Activated naive CD8-positive, alpha-beta T cell (primary cell): Measurements from ENCODE around the gene RNASE13.
"Not testable (repeated sequence)": the region's sequence is repeated elsewhere in the genome, so short reads cannot be mapped to it uniquely, and the experiment has no call there.

Experiments
- H3K27ac Mint-ChIP-seq: one replicate; pipeline ENCODE4 v1.8.0; 2021; ENCODE audit warnings: mixed read lengths
- H3K27me3 Mint-ChIP-seq: one replicate; pipeline ENCODE4 v1.8.0; 2021; ENCODE audit warnings: mixed read lengths
- H3K36me3 Mint-ChIP-seq: one replicate; pipeline ENCODE4 v1.8.0; 2021; ENCODE audit warnings: mixed read lengths
- H3K4me1 Mint-ChIP-seq: one replicate; pipeline ENCODE4 v1.8.0; 2021; ENCODE audit warnings: low read depth, mixed read lengths
- H3K4me3 Mint-ChIP-seq: one replicate; pipeline ENCODE4 v1.8.0; 2021; ENCODE audit warnings: mild to moderate bottlenecking, mixed read lengths
- H3K9me3 Mint-ChIP-seq: one replicate; pipeline ENCODE4 v1.8.0; 2021; ENCODE audit warnings: low read depth, mixed read lengths

Gene RNASE13

DNA sequence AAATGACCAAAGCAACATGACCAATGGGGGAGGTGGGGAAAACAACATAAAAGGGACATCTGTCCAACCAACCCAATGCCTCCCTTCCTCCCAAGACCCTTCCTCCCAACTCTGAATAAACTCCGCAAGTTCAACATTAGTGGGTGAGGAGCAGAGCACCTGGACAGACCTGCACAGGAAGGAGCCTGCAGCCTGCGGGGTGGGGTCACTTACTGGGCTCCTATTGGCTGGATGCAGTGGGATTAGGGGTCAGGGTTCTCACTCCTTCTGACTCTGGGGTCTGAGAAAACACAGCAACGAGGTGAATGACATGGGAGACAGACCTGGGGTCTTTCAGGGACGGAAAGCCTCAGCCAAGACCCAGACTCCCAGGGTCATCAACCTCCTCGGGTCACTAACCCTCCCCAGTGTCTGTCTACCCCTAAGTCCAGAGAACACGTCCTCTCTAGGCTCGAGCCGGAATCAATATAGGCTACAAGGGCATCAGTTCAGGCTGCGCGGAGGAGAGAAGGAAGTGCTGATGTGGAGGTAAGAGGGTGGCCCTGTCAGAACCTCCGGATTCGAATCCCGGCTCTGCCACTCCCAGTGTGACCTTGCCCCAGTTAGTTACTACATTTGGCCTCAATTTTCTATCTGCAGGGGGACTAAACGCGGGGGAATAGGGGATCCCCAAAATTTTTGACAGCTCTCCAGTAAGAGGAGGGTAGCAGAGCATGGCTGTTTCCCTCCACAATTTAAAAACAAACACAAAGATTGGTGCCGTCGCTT is 10.6 kb downstream of the RNASE13 start:
- no peaks in the 10 kb centered on the region for H3K27me3 Mint-ChIP-seq
- H3K4me1 Mint-ChIP-seq, result peaks cover 19% of the 10 kb centered on the region
- no peaks in the 10 kb centered on the region for H3K9me3 Mint-ChIP-seq
- H3K4me3 Mint-ChIP-seq, result peak overlapping the region; percentile 89
- no peak overlapping the region for H3K27ac Mint-ChIP-seq
- no peaks in the 10 kb centered on the region for H3K36me3 Mint-ChIP-seq

DNA sequence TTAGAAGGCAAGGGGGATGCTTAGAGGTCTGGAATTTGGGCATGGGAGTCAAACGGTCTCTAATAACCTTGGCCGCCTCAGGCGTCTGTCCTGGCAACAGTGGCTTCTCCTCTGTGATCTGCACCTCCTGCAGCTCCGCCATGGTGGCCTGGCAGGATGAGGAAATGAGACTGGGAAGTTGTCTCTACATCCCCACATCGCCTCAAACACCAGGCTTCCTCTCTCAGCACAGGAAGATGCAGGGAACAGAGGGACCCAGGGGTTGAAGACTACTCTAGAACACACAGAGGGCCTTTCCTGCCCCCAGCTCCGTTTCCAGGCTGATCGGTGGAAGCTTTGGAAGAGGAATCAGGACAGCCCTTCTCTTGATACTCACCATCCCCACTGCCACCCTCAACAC is 11.4 kb downstream of the RNASE13 start:
- Mint-ChIP-seq H3K27ac (no peak overlapping the region), H3K4me3 (peak overlapping the region; percentile 89), H3K4me1 (peaks cover 19% of the 10 kb centered on the region), H3K27me3 (no peaks in the 10 kb centered on the region), H3K9me3 (no peaks in the 10 kb centered on the region), H3K36me3 (no peaks in the 10 kb centered on the region)

DNA sequence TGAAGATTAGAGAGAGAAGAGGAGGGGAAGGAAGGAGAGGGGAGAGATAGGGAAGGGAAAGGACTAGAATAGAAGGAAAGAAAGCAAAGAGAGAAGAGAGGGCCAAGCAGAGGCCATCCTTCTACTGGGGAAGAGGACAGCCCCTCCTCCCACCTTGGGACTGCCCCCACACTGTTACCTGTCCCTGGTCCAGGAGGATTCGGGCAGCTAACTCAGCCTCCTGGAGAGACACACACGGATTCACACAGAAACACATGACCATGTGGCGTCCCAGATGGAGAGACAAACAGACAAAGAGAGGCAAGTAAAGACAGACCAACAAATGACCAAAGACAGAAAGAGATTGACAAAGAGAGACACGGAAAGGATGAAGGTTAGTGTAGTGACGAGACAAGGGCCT is 11.9 kb downstream of the RNASE13 start:
- Mint-ChIP-seq H3K27ac (no peak overlapping the region), H3K27me3 (no peaks in the 10 kb centered on the region), H3K9me3 (no peaks in the 10 kb centered on the region), H3K36me3 (no peaks in the 10 kb centered on the region), H3K4me1 (peaks cover 19% of the 10 kb centered on the region), H3K4me3 (peak overlapping the region; percentile 89)

DNA sequence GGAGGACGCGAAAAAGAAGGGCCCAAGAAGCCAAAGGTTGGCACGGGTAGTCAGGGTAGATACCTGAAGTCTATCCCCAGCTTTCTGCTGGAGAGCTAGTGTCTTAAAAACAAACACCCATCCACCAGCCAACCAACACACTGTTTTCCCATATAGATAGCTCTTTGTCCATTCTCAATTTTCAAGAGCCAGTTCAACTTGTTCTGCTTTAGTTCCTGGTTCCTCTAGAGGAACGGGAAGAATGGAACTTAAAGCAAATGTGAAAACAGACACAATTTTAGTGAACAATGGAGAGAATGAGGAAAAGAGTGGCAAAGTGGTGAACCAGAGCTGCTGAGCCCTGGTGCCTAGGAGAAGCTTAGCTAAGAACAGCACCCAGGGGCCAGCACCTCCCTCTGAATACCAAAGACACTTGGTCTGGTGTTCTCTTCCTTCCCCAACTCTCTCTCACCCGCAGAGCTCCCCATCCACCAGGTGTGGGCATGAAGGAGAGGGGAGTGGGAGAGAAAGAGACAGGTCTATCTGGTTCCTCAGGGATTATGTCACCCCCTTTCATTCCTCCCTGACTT is 13.5 kb downstream of the RNASE13 start:
- no peak overlapping the region for H3K27ac Mint-ChIP-seq
- H3K9me3 Mint-ChIP-seq, result no peaks in the 10 kb centered on the region
- H3K27me3 Mint-ChIP-seq, result no peaks in the 10 kb centered on the region
- peaks cover 17% of the 10 kb centered on the region for H3K4me1 Mint-ChIP-seq
- no peaks in the 10 kb centered on the region for H3K36me3 Mint-ChIP-seq
- no peak overlapping the region for H3K4me3 Mint-ChIP-seq

DNA sequence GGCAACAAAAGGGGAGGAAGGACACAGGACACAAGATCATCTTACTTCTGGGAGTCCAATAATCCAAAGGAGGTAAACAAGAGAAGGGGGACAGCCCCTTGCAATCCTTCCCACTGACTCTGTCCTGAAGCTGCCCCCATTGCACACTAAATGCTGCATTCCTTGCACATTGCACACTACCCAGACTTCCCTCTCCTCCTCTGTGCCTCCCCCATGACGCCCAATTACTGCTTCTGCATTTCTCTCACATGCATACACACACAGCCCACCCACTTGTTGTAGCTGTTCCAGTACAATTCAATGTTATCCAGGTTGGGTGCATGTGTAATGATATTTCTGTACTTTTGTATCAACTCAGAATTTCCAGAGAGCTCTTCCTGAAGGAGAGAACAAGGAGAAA is 15.2 kb downstream of the RNASE13 start:
- Mint-ChIP-seq H3K27me3 (no peaks in the 10 kb centered on the region), H3K36me3 (no peaks in the 10 kb centered on the region), H3K4me1 (peaks cover 14% of the 10 kb centered on the region), H3K9me3 (no peaks in the 10 kb centered on the region), H3K4me3 (no peak overlapping the region), H3K27ac (no peak overlapping the region)

DNA sequence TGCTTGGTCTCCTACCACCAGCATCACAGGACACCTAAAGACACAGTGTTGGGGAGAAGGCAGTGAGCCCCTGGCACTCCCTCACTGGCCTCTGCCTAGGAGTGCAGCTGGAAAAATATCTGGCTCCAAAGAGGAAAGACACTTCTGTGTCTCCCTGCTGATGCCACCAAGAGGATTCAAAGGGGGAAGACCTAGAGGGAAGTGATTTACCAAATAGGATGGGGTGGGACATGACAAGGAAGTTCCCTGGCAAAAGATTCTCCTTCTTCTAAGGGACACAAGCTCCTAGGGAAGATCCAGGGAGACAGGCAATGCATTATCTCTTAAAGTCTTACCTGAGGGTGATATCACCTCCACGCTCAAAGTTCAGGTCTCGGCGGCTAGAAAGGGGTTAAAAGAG is 15.8 kb downstream of the RNASE13 start:
- peaks cover 8% of the 10 kb centered on the region for H3K4me1 Mint-ChIP-seq
- H3K9me3 Mint-ChIP-seq, result no peaks in the 10 kb centered on the region
- H3K4me3 Mint-ChIP-seq, result no peak overlapping the region
- no peaks in the 10 kb centered on the region for H3K36me3 Mint-ChIP-seq
- no peak overlapping the region for H3K27ac Mint-ChIP-seq
- no peaks in the 10 kb centered on the region for H3K27me3 Mint-ChIP-seq

DNA sequence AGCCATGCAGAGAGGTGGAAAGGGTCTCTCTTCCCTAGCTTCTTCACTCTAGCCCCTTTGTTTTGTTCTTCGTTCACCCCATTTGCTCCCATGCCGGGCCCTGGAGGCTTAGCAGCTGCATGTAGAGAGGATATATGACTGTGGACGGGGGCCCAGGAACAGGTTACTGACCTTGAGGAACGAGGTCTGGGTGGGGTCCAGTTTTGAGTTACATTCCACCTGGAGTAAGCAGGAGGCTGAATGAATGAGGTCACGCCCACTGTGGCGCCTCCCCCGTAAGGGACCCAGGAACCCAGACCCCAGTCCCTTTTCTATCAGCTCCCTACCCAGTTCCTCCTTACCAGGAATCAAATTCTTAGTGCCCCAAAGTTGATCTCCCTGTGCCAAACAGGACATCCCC is 16.3 kb downstream of the RNASE13 start:
- H3K9me3 Mint-ChIP-seq, result no peaks in the 10 kb centered on the region
- no peak overlapping the region for H3K27ac Mint-ChIP-seq
- H3K36me3 Mint-ChIP-seq, result no peaks in the 10 kb centered on the region
- H3K4me3 Mint-ChIP-seq, result no peak overlapping the region
- H3K4me1 Mint-ChIP-seq, result peaks cover 3% of the 10 kb centered on the region
- H3K27me3 Mint-ChIP-seq, result no peaks in the 10 kb centered on the region

DNA sequence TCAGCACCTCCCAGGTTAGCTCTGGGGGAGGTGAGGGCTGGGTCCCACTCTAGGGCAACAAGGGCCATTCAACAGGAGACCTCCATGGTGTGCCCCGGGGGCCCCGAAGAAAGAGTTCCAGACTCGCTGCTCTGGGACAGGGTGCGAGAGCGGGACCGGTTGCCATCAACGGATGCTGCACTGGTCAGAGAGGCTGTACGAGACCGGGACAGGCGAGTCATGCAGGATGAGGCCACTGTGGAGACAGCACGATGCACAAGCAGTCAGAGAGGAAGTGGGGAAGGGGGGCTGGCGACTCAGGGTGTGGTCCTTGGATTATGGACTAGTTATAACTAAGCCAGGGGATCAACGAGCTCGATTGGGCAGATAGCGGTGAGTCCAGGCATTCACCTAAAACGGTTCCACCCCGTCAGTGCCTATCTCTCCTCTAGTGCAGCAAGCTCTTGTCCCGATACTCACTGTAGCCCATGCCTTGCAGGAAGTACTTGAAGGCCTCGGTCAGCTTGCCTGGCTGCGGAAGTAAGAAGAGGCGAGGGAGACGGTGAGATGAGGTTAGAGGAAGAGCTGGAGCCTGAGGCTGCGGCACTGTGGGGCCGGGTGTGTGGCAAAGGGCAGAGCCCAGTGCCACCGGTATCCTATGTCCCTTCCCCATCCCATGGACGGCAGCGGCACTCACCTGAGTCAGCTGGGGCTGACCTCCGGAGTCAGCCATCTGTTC is 16.9 kb downstream of the RNASE13 start:
- no peak overlapping the region for H3K4me3 Mint-ChIP-seq
- H3K4me1 Mint-ChIP-seq, result no peaks in the 10 kb centered on the region
- H3K27me3 Mint-ChIP-seq, result peaks cover 4% of the 10 kb centered on the region
- no peak overlapping the region for H3K27ac Mint-ChIP-seq
- no peaks in the 10 kb centered on the region for H3K36me3 Mint-ChIP-seq
- H3K9me3 Mint-ChIP-seq, result no peaks in the 10 kb centered on the region

DNA sequence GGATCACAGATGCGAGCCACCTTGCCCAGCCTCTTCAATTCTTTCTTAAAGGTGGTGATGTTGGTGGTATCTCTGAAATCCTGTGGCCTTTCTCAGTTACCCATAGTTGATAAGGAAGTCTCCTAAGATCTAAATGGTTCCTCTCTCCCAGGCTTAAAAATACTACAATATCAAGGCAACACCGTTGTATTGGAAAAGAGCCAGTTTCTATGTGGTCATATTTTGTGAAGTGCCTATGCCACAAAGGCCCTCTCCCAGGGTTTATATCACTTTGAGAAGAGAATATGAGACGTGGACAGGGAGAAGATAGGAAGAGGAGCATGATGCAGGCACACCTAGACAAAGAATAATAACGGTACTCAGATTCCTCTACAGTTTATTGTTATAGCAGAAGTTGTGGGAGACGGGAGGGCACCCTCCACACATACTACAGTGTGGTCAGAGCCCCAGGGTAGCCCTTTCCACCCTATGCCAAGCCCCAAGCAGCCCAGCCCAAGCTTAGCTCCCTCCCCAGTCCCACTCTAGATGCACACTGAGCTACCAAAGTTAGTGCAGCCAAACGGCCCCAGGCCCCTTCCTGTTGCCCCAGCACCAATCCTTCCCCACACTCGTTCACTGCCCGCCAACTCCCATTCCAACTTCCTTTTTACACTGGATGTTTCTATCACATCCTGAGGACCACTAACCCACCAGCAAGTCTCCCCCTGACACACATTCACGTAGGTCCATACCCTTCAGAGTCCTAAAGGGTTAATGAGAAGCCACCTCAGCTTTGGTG is 18.0 kb downstream of the RNASE13 start:
- H3K4me1 Mint-ChIP-seq, result no peaks in the 10 kb centered on the region
- H3K36me3 Mint-ChIP-seq, result no peaks in the 10 kb centered on the region
- peaks cover 11% of the 10 kb centered on the region for H3K27me3 Mint-ChIP-seq
- no peak overlapping the region for H3K27ac Mint-ChIP-seq
- no peak overlapping the region for H3K4me3 Mint-ChIP-seq
- no peaks in the 10 kb centered on the region for H3K9me3 Mint-ChIP-seq

DNA sequence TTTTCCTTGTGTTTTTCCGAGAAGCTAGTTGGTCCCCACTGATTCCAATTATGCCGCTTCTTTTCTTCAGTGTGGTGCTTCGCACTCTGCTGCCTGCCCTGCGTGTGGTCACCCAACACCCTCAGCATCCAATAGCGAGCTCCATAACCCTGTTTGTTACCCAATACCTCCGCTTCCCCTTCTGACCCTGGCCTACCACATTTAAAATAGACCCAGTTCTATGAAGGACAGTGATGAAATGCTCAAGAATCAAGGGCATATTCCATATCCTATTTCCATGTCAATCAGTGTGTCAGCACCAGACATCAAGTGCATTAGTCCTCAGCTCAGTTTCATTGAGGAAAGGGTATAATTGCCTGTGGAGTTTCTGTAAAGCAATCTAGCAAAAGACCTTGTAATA is 19.3 kb downstream of the RNASE13 start:
- H3K9me3 Mint-ChIP-seq, result no peaks in the 10 kb centered on the region
- no peak overlapping the region for H3K27ac Mint-ChIP-seq
- peaks cover 13% of the 10 kb centered on the region for H3K27me3 Mint-ChIP-seq
- H3K4me1 Mint-ChIP-seq, result no peaks in the 10 kb centered on the region
- no peaks in the 10 kb centered on the region for H3K36me3 Mint-ChIP-seq
- no peak overlapping the region for H3K4me3 Mint-ChIP-seq

DNA sequence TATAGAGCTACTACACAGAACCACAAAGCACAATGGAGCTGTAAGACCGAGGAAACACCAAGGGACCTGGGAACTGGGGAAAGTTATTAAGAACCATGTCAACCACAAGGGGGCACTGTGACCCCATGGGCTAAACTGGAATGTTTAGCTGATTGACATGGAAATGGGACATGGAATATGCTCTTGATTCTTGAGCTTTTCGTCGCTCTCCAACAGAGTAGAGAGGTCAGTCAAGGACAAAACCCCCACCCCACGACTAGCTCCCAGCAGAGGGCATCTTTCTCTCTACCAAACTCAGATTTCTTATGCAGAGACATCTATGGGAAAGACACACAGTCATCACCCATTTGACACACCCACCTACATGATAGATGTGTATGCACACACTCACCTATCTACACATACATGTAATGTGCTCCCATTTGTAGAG is 19.8 kb downstream of the RNASE13 start:
- Mint-ChIP-seq H3K4me3 (no peak overlapping the region), H3K27ac (no peak overlapping the region), H3K4me1 (no peaks in the 10 kb centered on the region), H3K36me3 (no peaks in the 10 kb centered on the region), H3K27me3 (peaks cover 13% of the 10 kb centered on the region), H3K9me3 (no peaks in the 10 kb centered on the region)

DNA sequence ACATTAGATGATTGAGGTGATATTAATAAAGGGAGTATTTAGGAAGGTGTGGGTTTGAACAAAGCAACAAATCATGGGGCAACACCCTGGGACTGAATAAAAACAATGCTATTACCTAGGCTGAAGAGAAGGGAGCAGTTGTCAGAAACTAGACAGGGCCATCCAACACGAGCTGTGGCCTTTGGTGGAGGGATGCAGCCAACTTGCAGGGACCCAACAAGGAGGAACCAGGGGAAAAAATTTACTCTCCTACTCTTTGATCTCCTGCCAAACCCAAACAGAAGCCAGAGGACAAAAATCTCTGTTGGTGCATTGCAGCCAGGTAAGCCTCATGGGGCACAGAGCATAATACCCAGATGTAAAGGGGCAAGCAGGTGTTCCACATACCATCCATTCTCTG is 23.5 kb downstream of the RNASE13 start:
- Mint-ChIP-seq H3K4me3 (no peak overlapping the region), H3K9me3 (no peaks in the 10 kb centered on the region), H3K27me3 (peaks cover 13% of the 10 kb centered on the region), H3K36me3 (no peaks in the 10 kb centered on the region), H3K27ac (no peak overlapping the region), H3K4me1 (no peaks in the 10 kb centered on the region)

DNA sequence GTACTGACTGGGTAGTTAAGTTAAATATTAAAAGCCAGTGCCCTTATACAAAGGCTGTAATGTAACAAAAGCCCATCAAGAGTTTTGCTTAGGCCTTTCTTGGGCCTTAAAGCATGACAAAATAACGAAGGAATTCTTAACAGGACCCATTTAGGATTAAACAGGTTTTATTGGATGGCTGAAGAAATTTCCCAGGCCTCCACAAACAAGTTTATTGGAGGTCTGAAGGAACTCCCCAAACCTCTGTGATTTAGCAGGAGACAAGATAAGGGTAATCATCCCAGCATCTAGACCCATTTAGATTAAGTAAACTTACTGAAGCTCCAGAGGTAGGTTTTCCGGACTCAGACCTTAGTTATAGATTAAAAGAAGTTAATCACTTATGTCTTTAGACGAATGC is 24.9 kb downstream of the RNASE13 start:
- H3K4me1 Mint-ChIP-seq, H3K4me3 Mint-ChIP-seq, H3K36me3 Mint-ChIP-seq, H3K9me3 Mint-ChIP-seq, H3K27ac Mint-ChIP-seq: not testable (repeated sequence)
- H3K27me3 Mint-ChIP-seq, result peaks cover 13% of the 10 kb centered on the region

DNA sequence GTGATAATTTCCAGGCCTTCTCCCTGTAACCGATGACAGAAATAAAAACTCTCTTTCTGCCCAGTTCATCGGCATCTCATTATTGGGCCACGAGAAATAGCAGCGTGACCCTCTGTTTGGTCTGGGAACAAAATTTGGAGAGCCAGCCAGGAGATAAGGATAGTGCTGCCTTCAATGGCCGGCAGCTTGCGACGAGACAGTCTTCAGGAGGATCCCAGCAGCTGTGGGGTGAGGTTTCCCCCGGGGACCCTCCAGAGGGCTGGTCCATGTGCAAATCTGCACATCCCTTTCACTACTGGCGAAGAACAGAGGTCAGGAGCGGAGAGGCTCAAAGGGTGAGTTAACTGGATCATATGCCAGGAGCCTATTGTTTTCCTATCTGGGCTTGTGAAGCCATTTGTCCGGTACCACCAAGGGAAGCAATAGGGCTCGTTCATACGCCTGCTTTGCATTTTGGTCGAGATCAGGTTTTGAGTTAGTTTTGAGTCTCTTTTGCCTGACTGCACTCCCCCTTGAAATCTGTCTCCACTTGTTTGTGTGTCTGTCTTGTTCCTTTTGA is 30.7 kb downstream of the RNASE13 start:
- Mint-ChIP-seq H3K36me3 (no peaks in the 10 kb centered on the region), H3K9me3 (no peaks in the 10 kb centered on the region), H3K4me3 (no peak overlapping the region), H3K27me3 (no peaks in the 10 kb centered on the region), H3K4me1 (no peaks in the 10 kb centered on the region), H3K27ac (no peak overlapping the region)

DNA sequence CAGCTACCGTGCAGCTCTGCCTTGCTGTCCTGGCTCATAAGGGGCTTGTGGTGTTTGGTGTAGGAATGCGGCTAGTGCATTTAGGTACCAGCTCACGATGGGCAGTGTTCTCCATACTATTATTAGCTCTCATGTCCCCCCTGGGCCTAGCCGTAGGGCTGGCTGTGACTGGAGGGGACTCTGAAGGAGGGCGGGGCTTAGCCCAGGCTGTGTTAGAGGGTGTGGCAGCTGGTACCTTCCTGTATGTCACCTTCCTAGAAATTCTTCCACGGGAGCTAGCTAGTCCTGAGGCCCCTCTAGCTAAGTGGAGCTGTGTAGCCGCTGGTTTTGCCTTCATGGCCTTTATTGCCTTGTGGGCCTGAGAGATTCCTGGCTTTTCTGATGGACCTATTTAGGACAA is 33.4 kb downstream of the RNASE13 start:
- Mint-ChIP-seq H3K9me3 (no peaks in the 10 kb centered on the region), H3K36me3 (no peaks in the 10 kb centered on the region), H3K4me1 (peaks cover 18% of the 10 kb centered on the region), H3K27me3 (no peaks in the 10 kb centered on the region), H3K27ac (no peak overlapping the region), H3K4me3 (no peak overlapping the region)
